ENCODE results near the gene FASTKD3. TPM values are rescaled to one million over a fixed set of nuclear protein-coding genes. Genes with fewer than 3 reads are reported as not detected.

The FASTKD3 gene
- total and polyA plus RNA-seq, 4 donors = 6.3 to 11.3 (median 9.5) TPM

DNA sequence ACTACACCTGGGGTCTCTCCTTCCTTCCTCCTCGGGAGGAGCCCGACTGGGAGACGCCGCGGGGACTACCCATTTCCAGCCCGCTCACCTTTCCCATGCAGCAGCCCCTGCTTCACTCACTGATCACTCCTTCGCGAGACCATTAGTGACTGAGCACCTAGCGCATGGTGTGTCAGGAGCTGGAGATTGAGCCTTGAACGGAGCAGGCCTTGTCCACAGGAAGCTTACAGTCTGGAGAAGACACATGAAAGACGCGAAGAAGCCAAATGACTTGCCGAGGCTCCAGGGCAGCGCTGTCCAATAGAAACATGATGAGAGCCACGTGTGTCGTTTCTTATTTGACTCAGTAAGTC is 17.6 kb downstream of the FASTKD3 start:
- H3K36me3 ChIP-seq (ENCODE audit: control insufficient read depth in 4 of 4, insufficient read depth in 3 of 4, low read depth in 1 of 4, low read length in 3 of 4) = no peaks in the 10 kb centered on the region
- DNase-seq (ENCODE audit: low spot score) = no peak
- H3K9me3 ChIP-seq (ENCODE audit: control insufficient read depth in 4 of 4, low read length in 3 of 4) = no peaks in the 10 kb centered on the region
- no peak overlapping the region for H3K9ac ChIP-seq (ENCODE audit: low read depth in 1 of 2, low read length in 2 of 2)
- WGBS = 31% methylated on average over 16 of the region's 16 CpGs
- peaks cover 4 to 21% (median 16%) of the 10 kb centered on the region in 4 donors for H3K4me1 ChIP-seq (ENCODE audit: control insufficient read depth in 4 of 4, insufficient read depth in 4 of 4, low read length in 3 of 4)
- peak overlapping the region; percentile 26 to 67 (median 35) for H3K4me3 ChIP-seq (ENCODE audit: low read depth in 1 of 3, low read length in 3 of 3)
- TF ChIP-seq, protein P1, sequence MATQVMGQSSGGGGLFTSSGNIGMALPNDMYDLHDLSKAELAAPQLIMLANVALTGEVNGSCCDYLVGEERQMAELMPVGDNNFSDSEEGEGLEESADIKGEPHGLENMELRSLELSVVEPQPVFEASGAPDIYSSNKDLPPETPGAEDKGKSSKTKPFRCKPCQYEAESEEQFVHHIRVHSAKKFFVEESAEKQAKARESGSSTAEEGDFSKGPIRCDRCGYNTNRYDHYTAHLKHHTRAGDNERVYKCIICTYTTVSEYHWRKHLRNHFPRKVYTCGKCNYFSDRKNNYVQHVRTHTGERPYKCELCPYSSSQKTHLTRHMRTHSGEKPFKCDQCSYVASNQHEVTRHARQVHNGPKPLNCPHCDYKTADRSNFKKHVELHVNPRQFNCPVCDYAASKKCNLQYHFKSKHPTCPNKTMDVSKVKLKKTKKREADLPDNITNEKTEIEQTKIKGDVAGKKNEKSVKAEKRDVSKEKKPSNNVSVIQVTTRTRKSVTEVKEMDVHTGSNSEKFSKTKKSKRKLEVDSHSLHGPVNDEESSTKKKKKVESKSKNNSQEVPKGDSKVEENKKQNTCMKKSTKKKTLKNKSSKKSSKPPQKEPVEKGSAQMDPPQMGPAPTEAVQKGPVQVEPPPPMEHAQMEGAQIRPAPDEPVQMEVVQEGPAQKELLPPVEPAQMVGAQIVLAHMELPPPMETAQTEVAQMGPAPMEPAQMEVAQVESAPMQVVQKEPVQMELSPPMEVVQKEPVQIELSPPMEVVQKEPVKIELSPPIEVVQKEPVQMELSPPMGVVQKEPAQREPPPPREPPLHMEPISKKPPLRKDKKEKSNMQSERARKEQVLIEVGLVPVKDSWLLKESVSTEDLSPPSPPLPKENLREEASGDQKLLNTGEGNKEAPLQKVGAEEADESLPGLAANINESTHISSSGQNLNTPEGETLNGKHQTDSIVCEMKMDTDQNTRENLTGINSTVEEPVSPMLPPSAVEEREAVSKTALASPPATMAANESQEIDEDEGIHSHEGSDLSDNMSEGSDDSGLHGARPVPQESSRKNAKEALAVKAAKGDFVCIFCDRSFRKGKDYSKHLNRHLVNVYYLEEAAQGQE (IDR thresholded peaks at IDR 0.05) = no peak
- TF ChIP-seq RAD21 (IDR thresholded peaks at IDR 0.05) (no peak), HNF4A (conservative IDR thresholded peaks at IDR 0.05) (no peak), FOXA2 (IDR thresholded peaks at IDR 0.05) (no peak), EGR1 (IDR thresholded peaks at IDR 0.05; ENCODE audit: low read depth in 2 of 2) (no peak), FOXA1 (IDR thresholded peaks at IDR 0.05) (no peak), SP1 (IDR thresholded peaks at IDR 0.05) (no peak), NR2F2 (IDR thresholded peaks at IDR 0.05) (no peak), GABPA (IDR thresholded peaks at IDR 0.05 in 1 of 2, conservative IDR thresholded peaks at IDR 0.05 in 1 of 2) (no peak), RXRA (IDR thresholded peaks at IDR 0.05) (no peak), HNF4G (IDR thresholded peaks at IDR 0.05) (no peak), YY1 (IDR thresholded peaks at IDR 0.05) (no peak), TAF1 (conservative IDR thresholded peaks at IDR 0.05) (no peak), JUND (IDR thresholded peaks at IDR 0.05) (no peak)
- TF ChIP-seq, protein P2, sequence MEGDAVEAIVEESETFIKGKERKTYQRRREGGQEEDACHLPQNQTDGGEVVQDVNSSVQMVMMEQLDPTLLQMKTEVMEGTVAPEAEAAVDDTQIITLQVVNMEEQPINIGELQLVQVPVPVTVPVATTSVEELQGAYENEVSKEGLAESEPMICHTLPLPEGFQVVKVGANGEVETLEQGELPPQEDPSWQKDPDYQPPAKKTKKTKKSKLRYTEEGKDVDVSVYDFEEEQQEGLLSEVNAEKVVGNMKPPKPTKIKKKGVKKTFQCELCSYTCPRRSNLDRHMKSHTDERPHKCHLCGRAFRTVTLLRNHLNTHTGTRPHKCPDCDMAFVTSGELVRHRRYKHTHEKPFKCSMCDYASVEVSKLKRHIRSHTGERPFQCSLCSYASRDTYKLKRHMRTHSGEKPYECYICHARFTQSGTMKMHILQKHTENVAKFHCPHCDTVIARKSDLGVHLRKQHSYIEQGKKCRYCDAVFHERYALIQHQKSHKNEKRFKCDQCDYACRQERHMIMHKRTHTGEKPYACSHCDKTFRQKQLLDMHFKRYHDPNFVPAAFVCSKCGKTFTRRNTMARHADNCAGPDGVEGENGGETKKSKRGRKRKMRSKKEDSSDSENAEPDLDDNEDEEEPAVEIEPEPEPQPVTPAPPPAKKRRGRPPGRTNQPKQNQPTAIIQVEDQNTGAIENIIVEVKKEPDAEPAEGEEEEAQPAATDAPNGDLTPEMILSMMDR (IDR thresholded peaks at IDR 0.05; ENCODE audit: low read depth, low read length, missing input control) = no peak
- TF ChIP-seq, protein P3, sequence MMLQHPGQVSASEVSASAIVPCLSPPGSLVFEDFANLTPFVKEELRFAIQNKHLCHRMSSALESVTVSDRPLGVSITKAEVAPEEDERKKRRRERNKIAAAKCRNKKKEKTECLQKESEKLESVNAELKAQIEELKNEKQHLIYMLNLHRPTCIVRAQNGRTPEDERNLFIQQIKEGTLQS (IDR thresholded peaks at IDR 0.05) = no peak
- TF ChIP-seq, protein P4, sequence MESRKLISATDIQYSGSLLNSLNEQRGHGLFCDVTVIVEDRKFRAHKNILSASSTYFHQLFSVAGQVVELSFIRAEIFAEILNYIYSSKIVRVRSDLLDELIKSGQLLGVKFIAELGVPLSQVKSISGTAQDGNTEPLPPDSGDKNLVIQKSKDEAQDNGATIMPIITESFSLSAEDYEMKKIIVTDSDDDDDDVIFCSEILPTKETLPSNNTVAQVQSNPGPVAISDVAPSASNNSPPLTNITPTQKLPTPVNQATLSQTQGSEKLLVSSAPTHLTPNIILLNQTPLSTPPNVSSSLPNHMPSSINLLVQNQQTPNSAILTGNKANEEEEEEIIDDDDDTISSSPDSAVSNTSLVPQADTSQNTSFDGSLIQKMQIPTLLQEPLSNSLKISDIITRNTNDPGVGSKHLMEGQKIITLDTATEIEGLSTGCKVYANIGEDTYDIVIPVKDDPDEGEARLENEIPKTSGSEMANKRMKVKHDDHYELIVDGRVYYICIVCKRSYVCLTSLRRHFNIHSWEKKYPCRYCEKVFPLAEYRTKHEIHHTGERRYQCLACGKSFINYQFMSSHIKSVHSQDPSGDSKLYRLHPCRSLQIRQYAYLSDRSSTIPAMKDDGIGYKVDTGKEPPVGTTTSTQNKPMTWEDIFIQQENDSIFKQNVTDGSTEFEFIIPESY (IDR thresholded peaks at IDR 0.05) = no peak
- no peaks in the 10 kb centered on the region for H3K27me3 ChIP-seq (ENCODE audit: control insufficient read depth in 4 of 4, insufficient read depth in 4 of 4, low read length in 3 of 4)
- H3K27ac ChIP-seq (ENCODE audit: low read depth in 1 of 2, low read length in 2 of 2) = peak overlapping the region; percentile 5 to 10
